HG02763 (cell line): Measurements from ENCODE around the gene BTBD16.

ENCODE experiments used
- ATAC-seq: cut with Tn5 transposase; IDR thresholded peaks from one replicate; pipeline ENCODE4 v1.9.1; 2021; ENCODE audit warnings: mild to moderate bottlenecking, moderate library complexity; ENCODE audit not compliant: unreplicated experiment

The BTBD16 gene

DNA sequence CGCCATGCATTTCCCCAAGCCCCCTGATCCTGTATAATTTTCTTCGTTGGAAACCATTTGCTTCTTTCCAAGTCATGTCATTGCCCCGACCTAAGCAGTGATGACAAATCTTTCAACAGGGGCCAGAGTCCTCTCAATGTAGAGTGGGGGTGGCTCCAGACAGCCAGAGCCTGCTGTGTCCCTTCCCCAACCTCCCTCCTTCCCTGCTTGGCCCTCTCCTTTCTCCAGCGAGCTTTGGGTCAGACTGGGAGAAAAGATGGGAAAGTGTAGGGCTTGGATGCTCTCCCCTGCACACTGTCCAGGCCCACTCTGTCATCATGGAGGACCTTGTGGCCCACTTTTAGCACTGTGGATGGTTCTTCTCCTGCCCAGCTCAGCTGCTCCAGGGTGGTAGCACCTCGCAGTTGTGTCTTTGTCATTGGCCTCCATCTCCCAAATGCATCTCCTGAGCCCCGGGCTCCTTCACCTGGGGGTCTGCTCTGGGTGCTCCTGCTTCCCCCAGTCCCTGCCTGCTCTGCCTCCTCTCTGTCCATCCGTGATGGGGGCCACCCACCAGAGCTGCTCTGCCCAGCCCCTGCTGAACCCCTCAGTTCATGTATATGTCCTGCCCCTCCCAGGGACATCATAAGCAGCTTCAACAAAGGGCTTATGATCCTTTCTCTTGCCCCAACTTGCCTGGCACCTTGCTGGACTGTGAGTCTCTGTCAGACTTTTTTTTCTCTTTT, 37.5 kb downstream of the BTBD16 start:
- no peak for ATAC-seq

GRCh38 chr10:122310311-122311050, 39.4 kb downstream of the BTBD16 start:
- no peak for ATAC-seq

GRCh38 chr10:122311051-122311410, 39.9 kb downstream of the BTBD16 start:
- no peak for ATAC-seq

GRCh38 chr10:122311716-122312115, 40.6 kb downstream of the BTBD16 start:
- no peak for ATAC-seq

- no peak for ATAC-seq
These were observed 45.3 kb downstream of the BTBD16 start for GRCh38 chr10:122316224-122316884.

DNA sequence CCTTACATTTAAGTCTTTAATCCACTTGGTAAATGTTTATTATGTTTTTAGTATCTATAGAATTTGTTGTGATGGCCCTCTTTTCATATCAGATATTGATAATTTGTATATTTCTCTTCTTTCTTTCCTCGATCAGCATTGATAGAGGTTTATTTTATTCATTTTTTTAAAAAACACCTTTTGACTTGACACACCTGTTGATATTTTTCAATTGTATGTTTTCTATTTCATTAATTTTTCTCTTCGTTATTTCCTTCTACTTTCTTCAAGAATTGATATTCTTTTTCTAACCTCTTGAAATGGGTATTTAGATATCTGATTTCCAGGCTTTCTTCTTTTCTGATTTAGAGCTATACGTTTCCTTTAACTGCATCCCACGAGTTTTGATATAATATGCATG, 50.9 kb downstream of the BTBD16 start:
- ATAC-seq = no peak

- ATAC-seq = no peak
These were observed 52.1 kb downstream of the BTBD16 start for GRCh38 chr10:122323189-122323588.

DNA sequence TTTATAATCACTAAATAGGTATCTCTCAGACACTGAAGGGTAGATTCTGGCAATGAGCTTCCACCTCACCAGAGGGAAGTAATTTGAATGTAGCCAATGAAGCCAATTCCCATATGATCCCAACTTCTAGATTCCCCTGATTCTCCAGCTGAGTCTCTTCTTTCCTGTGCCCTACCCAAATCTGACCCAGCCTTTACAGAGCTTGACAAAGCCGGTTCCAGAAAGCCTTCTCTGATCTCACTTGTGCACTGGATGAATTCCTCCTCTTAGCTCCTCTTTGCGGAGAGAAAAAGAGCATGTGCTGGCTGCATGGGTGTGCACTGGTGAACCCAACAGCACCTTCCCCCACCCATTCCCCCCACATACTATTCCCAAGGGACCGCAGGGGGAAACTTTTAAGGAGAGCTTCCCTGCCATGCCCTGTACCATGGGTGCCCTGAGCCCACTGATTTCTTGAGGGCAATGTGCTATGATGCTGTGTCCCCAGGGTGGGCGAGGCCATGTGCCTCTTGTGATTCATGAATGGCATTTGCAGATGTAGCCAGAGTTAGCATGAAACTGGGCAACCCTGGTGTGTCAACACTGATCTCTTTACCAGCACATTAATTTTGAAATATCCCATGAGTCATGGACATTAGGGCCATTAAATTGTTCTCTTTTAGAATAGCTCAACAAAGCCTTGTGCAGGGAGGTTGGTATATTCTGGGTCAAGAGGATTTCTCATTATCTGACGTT, 53.0 kb downstream of the BTBD16 start:
- ATAC-seq = no peak

- no peak for ATAC-seq
These were observed 54.1 kb downstream of the BTBD16 start for GRCh38 chr10:122325235-122325634.

- ATAC-seq = no peak
These were observed 55.3 kb downstream of the BTBD16 start for GRCh38 chr10:122326385-122326784.

GRCh38 chr10:122326806-122327205, 55.7 kb downstream of the BTBD16 start:
- ATAC-seq = no peak

- ATAC-seq = no peak
These were observed 56.4 kb downstream of the BTBD16 start for GRCh38 chr10:122327237-122328206.

GRCh38 chr10:122328676-122329075, 57.6 kb downstream of the BTBD16 start:
- no peak for ATAC-seq

DNA sequence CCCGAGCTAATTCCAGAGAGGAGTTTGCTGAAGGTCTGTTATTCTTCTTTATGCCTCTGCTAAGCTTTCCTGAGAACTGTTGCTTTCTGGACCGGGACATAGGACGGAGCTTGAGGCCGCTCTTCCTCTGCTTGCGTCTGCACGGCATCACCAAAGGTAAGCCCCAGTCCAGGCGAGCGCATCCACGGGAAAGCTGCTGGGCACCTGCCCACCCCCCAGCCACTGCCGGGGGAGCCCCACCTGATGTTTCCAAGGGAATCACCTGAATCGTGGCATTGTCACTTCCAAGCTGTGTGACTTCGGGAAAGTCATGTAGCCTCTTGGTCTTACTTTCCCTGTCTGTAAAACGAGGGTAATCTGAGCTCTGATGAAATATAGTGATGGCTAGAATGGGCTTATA, 58.3 kb downstream of the BTBD16 start:
- ATAC-seq = no peak

DNA sequence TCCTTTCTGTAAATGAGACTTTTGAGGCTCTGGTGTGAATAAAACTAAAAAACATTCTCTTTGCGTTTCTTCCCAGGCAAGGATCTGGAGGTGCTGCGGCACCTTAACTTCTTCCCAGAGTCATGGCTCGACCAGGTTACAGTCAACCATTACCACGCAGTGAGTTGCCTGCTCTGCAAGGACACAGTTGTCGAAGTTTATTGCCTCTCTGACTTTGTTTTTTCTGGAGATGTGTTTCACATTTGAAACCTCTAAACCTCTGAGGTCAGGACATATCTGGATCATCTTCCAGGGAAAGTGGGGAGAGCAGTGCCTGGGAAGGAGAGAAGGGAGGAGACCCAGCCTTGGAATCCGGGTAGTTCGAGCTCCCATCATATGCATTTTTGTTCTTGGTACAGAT, 60.0 kb downstream of the BTBD16 start:
- ATAC-seq = no peak

- no peak for ATAC-seq
These were observed 60.7 kb downstream of the BTBD16 start for GRCh38 chr10:122331615-122332446.

- ATAC-seq = no peak
These were observed 61.9 kb downstream of the BTBD16 start for GRCh38 chr10:122333037-122333436.

DNA sequence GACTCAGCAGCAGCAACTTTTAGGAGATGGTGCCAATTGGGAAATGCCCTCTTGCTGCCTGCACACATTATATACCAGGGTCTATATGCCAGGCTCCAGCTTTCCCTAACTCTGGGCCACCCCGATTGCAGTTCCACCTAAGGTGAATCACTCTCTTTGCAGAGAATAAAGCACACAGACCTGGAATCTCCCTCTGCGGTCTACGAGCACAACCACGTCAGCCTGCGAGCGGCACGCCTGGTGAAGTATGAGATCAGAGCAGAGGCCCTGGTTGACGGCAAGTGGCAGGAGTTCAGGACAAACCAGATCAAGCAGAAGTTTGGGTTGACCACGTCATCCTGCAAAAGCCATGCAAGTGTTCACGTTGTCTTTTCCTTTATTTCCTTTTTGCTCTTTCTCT, 65.2 kb downstream of the BTBD16 start:
- no peak for ATAC-seq

DNA sequence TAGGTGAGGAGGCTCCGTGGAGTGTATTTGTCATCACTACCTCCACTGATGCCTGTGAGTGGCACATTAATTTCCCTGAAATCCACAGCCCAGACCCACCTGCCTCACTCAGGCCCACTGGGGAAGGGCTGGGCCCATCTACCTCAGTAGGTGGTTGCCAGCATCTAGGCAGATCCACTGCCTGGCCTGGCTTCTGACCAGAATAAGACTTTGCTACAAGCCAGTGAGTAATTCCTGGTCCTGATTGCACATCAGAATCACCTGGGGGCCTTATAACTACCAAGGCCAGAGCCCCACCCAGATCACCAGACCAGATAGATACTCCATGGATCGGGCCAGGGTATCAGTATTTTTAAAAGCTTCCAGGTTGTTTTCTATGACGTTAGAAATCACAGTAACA, 65.9 kb downstream of the BTBD16 start:
- ATAC-seq = no peak
